Measurements from ENCODE around the gene UBD.

The UBD gene
- total RNA-seq: 0 to 0.07 (median 0) reads per million in 9 experiments

- H3K4me1 Mint-ChIP-seq (ENCODE audit: low read depth in 2 of 2): peaks cover 0 to 4% of the 10 kb centered on the region in 2 donors
- DNase-seq (no peak), ATAC-seq (replicated peaks) (no peak)
- H3K4me3 Mint-ChIP-seq: no peak within 1 kb of the TSS
- H3K36me3 Mint-ChIP-seq (ENCODE audit: insufficient read depth): no peaks in the 10 kb centered on the region
- H3K27me3 Mint-ChIP-seq: peaks cover 78 to 82% of the 10 kb centered on the region in 2 donors
- H3K9me3 Mint-ChIP-seq: no peaks in the 10 kb centered on the region
- no peak within 1 kb of the TSS for H3K27ac Mint-ChIP-seq
Observed at GRCh38 chr6:29559524-29560287, at the start of gene UBD. Gene UBD, minus strand, starts transcription at chr6:29559732. Its CDS starts 31 bp downstream, at chr6:29559701.

GRCh38 chr6:29608131-29608530 is 48.6 kb upstream of the UBD start:
- DNase-seq (no peak), ATAC-seq (replicated peaks) (no peak)
- Mint-ChIP-seq H3K27ac (no peak overlapping the region), H3K4me1 (ENCODE audit: low read depth in 2 of 2) (peaks cover 0 to 2% of the 10 kb centered on the region in 2 donors), H3K9me3 (no peaks in the 10 kb centered on the region), H3K36me3 (ENCODE audit: insufficient read depth) (no peaks in the 10 kb centered on the region), H3K4me3 (no peak overlapping the region), H3K27me3 (peaks cover 0 to 6% of the 10 kb centered on the region in 2 donors)

GRCh38 chr6:29603930-29604329 is 44.4 kb upstream of the UBD start:
- no peak for ATAC-seq (replicated peaks)
- Mint-ChIP-seq H3K4me3 (no peak overlapping the region), H3K9me3 (no peaks in the 10 kb centered on the region), H3K4me1 (ENCODE audit: low read depth in 2 of 2) (peaks cover 0 to 2% of the 10 kb centered on the region in 2 donors), H3K27ac (peak overlapping the region in 1 of 2 donors; percentile 27), H3K36me3 (ENCODE audit: insufficient read depth) (no peaks in the 10 kb centered on the region), H3K27me3 (no peaks in the 10 kb centered on the region)
- no peak for DNase-seq

DNA sequence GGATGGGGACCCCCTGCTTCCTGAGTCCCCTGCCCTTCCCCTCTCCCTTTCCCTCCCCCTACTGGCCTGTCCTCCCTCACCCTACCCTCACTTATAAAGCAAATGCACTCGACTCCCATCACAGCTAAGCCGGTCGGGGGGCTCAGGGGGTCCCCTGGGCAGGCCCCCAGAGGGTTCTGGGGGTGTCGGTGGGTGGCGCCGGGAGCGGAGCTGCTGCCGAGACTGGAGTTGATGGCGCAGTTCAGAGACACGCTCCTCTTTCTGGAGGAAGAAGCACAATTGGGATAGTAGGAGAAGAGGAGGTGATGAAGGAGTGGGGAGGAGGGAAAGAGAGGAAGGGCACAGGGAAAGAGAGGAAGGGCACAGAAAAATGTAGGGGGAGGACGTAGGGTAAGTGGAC is 43.9 kb upstream of the UBD start:
- no peaks in the 10 kb centered on the region for H3K27me3 Mint-ChIP-seq
- no peaks in the 10 kb centered on the region for H3K9me3 Mint-ChIP-seq
- no peak overlapping the region for H3K27ac Mint-ChIP-seq
- peaks cover 0 to 2% of the 10 kb centered on the region in 2 donors for H3K4me1 Mint-ChIP-seq (ENCODE audit: low read depth in 2 of 2)
- DNase-seq: no peak
- peaks cover 5% of the 10 kb centered on the region for H3K36me3 Mint-ChIP-seq (ENCODE audit: insufficient read depth)
- H3K4me3 Mint-ChIP-seq: no peak overlapping the region
- no peak for ATAC-seq (replicated peaks)

DNA sequence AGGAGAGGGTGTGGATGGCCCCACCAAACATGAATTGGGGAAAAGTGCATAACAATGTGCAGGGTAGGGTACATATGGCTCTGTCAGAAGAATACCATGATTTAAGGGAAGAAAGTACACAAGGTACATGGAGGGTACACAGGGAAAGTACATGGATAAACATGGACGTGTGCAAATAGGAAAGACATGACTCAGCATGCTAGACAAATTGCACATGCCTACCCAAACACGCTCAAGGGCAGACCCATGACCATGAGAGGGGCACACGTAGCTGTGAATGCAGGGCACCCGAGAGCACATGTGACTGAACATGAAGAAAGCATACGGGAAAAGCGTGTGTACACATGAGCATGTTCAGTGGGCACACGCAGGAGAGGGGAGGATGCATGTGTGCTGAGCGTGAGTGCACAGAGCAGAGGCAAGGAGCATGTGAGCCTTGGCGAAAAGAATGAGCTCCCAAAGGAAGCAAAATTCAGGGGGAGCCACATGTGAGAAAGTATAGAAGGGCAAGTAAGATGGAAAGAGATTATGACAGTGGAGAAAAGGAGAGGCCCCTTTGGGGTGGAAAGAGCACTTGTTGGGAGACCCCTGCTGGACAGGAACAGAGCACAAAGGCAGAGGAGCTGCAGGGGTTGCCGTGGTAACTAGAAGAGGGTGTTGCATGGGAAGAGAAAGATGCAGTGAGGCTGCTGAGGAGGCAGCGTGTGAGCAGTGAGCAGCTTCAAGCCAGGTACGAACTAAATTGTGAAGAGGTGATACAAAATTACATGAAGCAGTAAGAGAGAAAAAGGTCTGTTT is 43.2 kb upstream of the UBD start:
- Mint-ChIP-seq H3K4me1 (ENCODE audit: low read depth in 2 of 2) (no peaks in the 10 kb centered on the region), H3K27ac (no peak overlapping the region), H3K36me3 (ENCODE audit: insufficient read depth) (peaks cover 5% of the 10 kb centered on the region), H3K27me3 (no peaks in the 10 kb centered on the region), H3K4me3 (no peak overlapping the region), H3K9me3 (no peaks in the 10 kb centered on the region)
- no peak for DNase-seq
- ATAC-seq (replicated peaks): no peak

- Mint-ChIP-seq H3K9me3 (no peaks in the 10 kb centered on the region), H3K4me3 (no peak overlapping the region), H3K27ac (no peak overlapping the region), H3K27me3 (peaks cover 13 to 19% of the 10 kb centered on the region in 2 donors), H3K36me3 (ENCODE audit: insufficient read depth) (peaks cover 5% of the 10 kb centered on the region), H3K4me1 (ENCODE audit: low read depth in 2 of 2) (no peaks in the 10 kb centered on the region)
- DNase-seq: no peak
- no peak for ATAC-seq (replicated peaks)
Observed at GRCh38 chr6:29598172-29598747, 38.7 kb upstream of the UBD start.

GRCh38 chr6:29597184-29597583 is 37.7 kb upstream of the UBD start:
- H3K9me3 Mint-ChIP-seq: no peaks in the 10 kb centered on the region
- no peak for ATAC-seq (replicated peaks)
- H3K36me3 Mint-ChIP-seq (ENCODE audit: insufficient read depth): peaks cover 5% of the 10 kb centered on the region
- no peak overlapping the region for H3K4me3 Mint-ChIP-seq
- H3K27me3 Mint-ChIP-seq: peaks cover 13 to 26% of the 10 kb centered on the region in 2 donors
- DNase-seq: no peak
- H3K4me1 Mint-ChIP-seq (ENCODE audit: low read depth in 2 of 2): no peaks in the 10 kb centered on the region
- no peak overlapping the region for H3K27ac Mint-ChIP-seq

DNA sequence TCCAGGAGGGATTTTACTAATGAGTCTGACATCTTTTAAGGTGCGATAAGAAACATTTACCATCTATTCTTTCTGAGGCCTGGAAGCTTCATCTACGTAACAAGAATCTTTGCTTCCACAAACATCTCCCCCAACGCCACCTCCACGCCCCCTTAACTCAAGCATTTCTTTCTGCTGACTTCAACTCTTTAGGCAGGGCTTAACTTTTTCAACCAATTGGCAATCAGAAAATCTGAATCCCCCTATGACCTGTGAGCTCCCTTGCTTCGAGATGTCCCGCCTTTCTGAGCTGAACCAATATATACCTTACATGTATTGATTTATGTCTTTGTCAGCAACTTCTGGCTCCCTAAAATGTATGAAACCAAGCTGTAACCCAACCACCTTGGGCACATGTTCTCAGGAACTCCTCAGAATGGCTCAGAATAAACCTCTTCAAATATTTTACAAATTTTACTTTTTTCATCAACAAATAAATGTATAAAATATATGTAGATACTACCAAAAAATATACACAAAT is 36.9 kb upstream of the UBD start:
- H3K4me3 Mint-ChIP-seq: no peak overlapping the region
- DNase-seq (no peak), ATAC-seq (replicated peaks) (no peak)
- H3K27me3 Mint-ChIP-seq: peaks cover 19 to 33% of the 10 kb centered on the region in 2 donors
- H3K4me1 Mint-ChIP-seq (ENCODE audit: low read depth in 2 of 2): no peaks in the 10 kb centered on the region
- peaks cover 5% of the 10 kb centered on the region for H3K36me3 Mint-ChIP-seq (ENCODE audit: insufficient read depth)
- no peaks in the 10 kb centered on the region for H3K9me3 Mint-ChIP-seq
- no peak overlapping the region for H3K27ac Mint-ChIP-seq

GRCh38 chr6:29593199-29593855 is 33.8 kb upstream of the UBD start:
- Mint-ChIP-seq H3K27ac (no peak overlapping the region), H3K4me3 (no peak overlapping the region), H3K36me3 (ENCODE audit: insufficient read depth) (no peaks in the 10 kb centered on the region), H3K27me3 (peaks cover 42 to 55% of the 10 kb centered on the region in 2 donors), H3K9me3 (no peaks in the 10 kb centered on the region), H3K4me1 (ENCODE audit: low read depth in 2 of 2) (no peaks in the 10 kb centered on the region)
- ATAC-seq (replicated peaks): no peak
- DNase-seq: no peak

DNA sequence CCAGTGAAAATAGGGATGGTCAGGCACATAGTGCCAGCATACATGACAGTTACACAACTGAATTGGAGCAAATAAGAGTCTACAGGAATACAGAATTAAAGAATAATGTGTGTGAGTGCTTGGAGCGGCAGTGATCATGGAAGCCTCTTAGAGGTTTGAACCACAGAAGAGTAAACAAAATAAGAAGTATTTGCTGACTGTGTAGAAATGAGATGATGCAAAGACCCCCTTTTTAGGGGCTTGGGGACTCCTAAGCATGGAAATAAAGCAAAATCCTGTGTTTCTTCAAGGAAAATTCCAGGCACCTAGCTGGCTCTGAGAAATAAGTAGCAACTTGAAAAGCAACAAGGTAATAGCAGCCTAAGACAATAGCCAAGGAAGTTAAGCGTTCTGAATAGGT is 32.1 kb upstream of the UBD start:
- H3K27me3 Mint-ChIP-seq: peaks cover 54 to 72% of the 10 kb centered on the region in 2 donors
- H3K4me1 Mint-ChIP-seq (ENCODE audit: low read depth in 2 of 2): no peaks in the 10 kb centered on the region
- H3K27ac Mint-ChIP-seq: no peak overlapping the region
- H3K36me3 Mint-ChIP-seq (ENCODE audit: insufficient read depth): no peaks in the 10 kb centered on the region
- H3K9me3 Mint-ChIP-seq: no peaks in the 10 kb centered on the region
- ATAC-seq (replicated peaks) (no peak), DNase-seq (no peak)
- H3K4me3 Mint-ChIP-seq: no peak overlapping the region

DNA sequence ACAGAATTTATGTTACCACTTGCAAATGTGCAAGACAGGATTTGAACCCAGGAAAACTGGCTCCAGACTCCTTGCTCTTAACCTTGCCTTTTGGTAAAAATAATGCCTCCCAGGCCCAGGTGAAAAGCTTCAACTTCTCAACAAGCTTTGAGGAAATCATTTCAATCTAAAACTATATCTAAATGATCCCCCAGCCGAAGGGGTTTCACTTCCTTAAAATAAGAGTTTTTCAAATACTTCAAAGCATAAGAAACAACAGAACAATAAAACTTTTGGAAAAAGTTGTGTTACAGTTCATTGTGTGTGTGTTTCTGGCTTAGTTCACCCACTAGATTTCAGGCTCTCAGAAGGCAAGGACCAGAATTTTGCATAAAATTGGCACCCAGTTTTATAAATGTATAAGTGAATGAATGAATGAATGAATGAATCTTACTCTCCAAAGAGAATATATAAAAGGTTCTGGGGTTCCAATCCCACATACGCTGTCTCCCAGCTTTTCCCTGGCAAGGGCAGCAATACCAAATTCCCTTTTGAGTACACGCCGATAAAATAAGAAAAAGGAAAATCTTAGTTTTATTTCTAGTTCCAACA is 30.8 kb upstream of the UBD start:
- Mint-ChIP-seq H3K4me1 (ENCODE audit: low read depth in 2 of 2) (no peaks in the 10 kb centered on the region), H3K27ac (no peak overlapping the region)

GRCh38 chr6:29589423-29590048 is 30.0 kb upstream of the UBD start:
- Mint-ChIP-seq H3K27me3 (peaks cover 61 to 75% of the 10 kb centered on the region in 2 donors), H3K36me3 (ENCODE audit: insufficient read depth) (no peaks in the 10 kb centered on the region), H3K4me3 (no peak overlapping the region), H3K4me1 (ENCODE audit: low read depth in 2 of 2) (no peaks in the 10 kb centered on the region), H3K9me3 (no peaks in the 10 kb centered on the region), H3K27ac (no peak overlapping the region)
- ATAC-seq (replicated peaks): peak; percentile 60
- DNase-seq: peak; percentile 49 to 66 (median 55)

More for the DNA sequence above, 30.8 kb upstream of the UBD start:
- DNase-seq (no peak), ATAC-seq (replicated peaks) (no peak)
- no peak overlapping the region for H3K4me3 Mint-ChIP-seq
- no peaks in the 10 kb centered on the region for H3K9me3 Mint-ChIP-seq
- H3K36me3 Mint-ChIP-seq (ENCODE audit: insufficient read depth): no peaks in the 10 kb centered on the region
- peaks cover 61 to 75% of the 10 kb centered on the region in 2 donors for H3K27me3 Mint-ChIP-seq

Data from effector memory CD8-positive, alpha-beta T cell (primary cell).